HG02571 (cell line): Measurements from ENCODE around the gene RAB36.

Source experiments
- ATAC-seq: cut with Tn5 transposase; IDR thresholded peaks from one replicate; pipeline ENCODE4 v1.9.1; 2021; ENCODE audit warnings: mild to moderate bottlenecking, moderate library complexity; ENCODE audit not compliant: unreplicated experiment

Gene RAB36

DNA sequence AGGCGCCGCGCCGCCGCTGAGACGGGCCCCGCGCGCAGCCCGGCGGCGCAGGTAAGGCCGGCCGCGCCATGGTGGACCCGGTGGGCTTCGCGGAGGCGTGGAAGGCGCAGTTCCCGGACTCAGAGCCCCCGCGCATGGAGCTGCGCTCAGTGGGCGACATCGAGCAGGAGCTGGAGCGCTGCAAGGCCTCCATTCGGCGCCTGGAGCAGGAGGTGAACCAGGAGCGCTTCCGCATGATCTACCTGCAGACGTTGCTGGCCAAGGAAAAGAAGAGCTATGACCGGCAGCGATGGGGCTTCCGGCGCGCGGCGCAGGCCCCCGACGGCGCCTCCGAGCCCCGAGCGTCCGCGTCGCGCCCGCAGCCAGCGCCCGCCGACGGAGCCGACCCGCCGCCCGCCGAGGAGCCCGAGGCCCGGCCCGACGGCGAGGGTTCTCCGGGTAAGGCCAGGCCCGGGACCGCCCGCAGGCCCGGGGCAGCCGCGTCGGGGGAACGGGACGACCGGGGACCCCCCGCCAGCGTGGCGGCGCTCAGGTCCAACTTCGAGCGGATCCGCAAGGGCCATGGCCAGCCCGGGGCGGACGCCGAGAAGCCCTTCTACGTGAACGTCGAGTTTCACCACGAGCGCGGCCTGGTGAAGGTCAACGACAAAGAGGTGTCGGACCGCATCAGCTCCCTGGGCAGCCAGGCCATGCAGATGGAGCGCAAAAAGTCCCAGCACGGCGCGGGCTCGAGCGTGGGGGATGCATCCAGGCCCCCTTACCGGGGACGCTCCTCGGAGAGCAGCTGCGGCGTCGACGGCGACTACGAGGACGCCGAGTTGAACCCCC lies 35.8 kb downstream of the RAB36 start:
- ATAC-seq = no peak

DNA sequence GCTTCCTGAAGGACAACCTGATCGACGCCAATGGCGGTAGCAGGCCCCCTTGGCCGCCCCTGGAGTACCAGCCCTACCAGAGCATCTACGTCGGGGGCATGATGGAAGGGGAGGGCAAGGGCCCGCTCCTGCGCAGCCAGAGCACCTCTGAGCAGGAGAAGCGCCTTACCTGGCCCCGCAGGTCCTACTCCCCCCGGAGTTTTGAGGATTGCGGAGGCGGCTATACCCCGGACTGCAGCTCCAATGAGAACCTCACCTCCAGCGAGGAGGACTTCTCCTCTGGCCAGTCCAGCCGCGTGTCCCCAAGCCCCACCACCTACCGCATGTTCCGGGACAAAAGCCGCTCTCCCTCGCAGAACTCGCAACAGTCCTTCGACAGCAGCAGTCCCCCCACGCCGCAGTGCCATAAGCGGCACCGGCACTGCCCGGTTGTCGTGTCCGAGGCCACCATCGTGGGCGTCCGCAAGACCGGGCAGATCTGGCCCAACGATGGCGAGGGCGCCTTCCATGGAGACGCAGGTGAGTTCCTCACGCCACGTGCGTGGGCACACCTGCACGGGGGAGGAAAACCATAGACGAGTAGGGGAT lies 36.5 kb downstream of the RAB36 start:
- no peak for ATAC-seq

DNA sequence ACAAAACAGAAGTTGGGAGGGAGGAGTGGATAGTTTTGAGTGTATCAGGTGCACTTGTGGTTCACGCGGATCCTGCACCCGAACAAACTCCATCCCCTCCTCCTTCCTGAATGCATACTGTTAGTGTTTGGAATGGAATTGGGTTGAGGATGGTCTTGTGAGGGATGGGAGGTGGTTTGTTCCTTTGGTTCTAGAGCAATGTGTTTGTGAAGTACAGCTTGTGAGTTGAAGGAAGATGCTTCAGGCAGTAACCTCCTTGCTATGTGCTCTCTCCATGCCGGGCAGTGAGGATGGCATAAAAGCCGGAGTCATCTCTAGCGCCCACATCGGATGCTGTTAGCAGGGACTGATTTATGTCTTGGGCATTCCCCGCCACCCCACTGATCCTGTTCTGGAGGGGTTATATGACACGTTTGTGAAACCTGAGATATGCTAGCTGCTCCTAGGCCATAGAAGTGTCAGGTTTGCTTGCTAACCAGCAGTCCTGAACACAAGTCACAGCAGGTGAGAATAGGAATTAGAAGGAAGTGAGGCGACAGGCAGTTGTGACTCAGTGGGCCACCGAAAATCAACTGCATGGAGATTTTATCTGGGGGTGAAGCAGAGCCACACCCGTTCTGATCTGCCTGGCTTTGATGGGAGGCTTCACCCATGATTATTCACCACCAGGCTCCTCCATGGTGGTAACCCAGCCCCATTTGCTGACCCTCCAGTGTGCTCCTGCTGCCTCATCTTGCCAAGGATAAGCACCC lies 37.2 kb downstream of the RAB36 start:
- no peak for ATAC-seq

DNA sequence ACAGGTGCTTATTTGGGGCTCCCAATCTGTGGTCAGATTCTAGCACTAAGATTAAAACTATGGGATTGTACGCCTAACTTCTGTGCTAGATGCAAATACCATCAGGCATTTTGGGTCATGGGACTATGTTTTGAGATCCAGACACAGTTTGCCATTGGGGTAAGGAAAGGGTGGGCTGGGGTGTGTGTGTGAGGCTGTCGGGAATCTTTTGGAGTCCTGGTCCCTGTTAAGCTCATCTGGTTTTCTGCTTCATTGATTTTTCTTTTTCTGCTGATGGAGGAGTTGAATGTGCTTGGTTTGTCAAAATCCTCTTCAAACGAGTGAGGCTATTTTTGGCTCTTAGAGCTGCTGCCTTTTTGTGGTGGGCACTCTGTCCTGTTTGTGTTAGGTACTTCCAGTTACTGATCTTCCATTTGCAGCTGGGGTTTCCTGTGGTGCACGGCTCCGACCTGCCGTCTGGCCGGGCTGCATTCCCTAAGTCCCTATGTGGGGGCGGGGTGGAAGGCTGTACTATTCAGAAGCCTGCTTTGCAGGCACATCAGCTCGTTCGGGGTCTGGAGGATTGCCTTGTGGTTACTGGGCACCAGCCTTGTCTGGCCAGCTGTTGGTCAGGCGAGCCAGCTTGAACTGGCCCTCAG lies 37.9 kb downstream of the RAB36 start:
- ATAC-seq = no peak

DNA sequence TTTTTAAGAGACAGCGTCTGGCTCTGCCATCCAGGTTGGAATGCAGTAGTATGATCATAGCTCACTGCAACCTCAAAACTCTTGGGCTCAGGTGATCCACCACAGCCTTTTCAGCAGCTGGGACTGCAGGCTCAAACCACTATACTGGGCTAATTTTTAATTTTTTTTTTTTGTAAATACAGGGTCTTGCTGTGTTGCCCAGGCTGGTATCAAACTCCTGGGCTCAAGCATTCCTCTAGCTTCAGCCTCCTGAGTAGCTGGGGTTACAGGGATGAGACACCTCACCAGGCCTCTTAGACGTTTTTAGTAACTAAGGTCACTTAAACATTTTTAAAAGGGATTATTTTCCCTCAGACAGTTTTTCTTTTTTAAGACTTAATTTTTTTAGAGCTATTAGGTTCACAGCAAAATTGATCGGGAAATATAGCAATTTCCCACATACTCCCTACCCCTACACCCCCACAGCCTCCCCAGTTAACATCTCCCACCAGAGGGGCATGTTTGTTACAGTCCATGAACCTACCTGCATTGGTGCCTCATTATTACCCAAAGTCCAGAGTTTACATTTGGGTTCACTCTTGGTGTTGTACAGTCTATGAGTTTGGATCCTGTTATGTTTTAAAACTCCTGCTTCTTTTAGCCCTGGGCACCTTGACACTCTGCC lies 39.0 kb downstream of the RAB36 start:
- no peak for ATAC-seq

DNA sequence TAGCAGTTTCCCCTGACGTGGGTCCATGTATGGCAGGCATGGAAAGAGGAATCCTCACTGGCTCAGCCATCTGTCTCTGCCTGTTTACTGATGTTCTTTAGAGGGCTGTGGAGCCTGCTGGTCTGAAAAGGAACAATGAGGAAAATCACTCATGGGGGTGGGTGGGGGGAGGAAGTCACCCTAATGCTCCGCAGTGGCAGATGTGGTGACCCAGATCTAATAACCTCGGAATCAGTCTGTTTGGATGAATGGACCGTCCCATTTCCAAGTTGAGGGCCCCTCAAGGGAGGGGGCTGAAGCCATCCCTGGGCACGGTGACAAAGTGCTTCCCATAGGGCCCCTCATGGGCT lies 39.5 kb downstream of the RAB36 start:
- ATAC-seq = no peak

DNA sequence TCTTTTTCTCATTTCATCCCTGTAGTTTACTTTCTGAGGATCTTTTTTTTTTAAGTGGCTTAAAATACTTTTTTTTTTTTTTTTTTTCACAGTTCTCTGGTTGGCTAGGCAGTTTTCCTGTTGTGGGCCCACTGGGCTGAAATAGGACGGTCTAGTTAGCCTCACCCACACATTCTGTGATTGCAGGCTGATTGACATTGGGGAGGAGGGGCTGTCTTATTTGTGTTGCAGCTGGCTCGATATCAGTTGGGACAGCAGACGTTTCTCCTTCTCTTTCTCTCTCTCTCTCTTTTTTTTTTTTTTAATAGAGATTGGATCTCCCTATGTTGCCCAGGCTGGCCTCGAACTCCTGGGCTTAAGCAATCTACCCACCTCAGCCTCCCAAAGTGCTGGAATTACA lies 41.9 kb downstream of the RAB36 start:
- ATAC-seq = no peak

DNA sequence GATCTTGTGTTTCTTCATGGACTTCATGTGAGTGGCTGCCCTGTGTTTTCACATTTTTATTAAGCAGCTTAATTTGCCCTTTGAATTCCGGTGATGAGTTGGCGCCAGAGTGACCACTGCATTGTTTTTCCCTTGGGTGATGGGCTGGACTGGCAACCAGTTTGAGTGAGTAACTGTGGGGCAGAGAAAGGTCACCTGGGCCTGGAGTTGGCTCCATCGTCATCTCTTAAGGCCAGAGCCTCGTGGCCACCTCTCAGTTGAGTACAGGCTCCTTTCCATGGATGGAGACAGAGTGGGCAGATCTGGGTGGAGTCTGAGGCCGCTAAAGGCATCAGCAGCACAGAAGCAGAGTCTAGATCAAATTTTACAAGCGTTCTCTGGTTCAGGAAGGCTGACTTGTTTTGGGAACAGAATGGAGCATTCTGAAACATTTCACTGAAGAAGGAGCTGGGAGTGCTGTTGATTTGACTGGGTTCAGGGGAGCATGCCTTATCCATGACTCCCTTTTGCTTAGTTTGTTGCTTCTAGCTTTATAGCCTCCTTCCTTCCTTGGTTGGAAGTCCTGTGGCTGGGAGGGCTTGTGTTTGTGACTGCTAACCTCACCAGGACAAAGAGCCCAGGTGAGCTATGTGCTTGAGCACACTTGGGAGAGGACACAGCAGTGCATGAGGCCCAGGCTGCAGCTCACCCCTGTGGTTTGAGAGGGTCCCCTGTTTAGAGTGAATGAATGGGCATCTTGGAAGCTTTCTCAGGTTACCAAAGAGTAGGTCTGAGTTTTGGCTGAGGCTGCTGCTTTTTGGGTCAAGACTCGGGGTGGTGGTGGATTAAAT lies 42.8 kb downstream of the RAB36 start:
- ATAC-seq = no peak

DNA sequence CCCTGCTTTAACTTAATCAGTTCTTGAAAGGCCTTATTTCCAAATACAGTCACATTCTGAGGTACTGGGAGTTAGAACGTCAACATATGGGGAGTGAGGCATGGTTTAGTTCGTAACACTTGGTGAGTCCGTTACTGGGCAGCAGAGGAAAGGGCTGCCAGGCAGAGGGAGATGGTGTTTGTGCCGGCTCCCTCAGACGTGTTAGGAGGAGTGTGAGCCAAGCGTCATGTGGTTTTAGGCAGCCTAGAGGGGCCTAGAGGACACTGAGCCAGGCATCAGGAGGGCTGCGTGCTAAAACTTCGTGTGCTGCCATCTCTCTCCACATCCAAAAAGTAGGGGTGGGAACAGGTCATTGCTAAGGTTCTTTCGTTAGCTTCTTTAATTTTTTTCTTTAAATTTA lies 45.2 kb downstream of the RAB36 start:
- no peak for ATAC-seq

DNA sequence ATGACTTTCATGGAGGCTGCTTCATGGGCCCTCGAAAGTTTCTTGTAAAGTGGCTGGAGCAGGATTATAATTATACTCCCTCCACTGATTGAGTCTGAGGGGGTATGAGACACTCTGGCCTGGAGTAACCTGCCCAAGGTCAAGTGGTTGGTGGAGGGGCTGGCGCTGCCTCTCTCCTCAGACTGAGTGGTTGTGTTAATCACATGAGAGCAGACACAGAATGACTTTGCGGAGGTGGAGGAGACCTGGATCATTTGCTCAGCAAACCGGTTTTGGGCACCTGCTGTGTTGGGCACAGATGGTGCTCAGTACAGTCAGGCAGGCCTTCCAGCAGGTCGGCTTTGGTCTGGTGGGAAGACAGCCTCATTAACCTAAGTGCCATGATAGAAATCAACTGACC lies 46.9 kb downstream of the RAB36 start:
- ATAC-seq = no peak

DNA sequence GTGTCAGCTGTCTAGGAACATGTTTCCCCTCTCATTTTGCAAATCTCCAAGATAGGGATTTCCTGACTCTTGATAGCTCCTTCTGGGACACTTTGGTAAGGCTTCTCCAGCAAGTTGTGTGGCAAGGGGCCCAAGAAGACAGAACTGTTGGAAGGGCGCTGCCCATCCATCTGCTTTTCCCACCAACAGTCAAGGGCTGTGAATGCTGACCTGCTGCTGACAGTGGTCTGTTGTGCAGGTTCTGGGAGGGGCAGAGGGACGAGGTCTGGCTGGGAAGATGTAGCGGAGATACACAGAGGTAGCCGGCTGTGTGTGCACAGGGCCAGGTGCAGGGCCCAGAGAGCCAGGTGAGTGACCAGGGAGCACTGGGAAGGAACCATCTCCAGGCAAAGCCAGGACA lies 47.3 kb downstream of the RAB36 start:
- no peak for ATAC-seq

DNA sequence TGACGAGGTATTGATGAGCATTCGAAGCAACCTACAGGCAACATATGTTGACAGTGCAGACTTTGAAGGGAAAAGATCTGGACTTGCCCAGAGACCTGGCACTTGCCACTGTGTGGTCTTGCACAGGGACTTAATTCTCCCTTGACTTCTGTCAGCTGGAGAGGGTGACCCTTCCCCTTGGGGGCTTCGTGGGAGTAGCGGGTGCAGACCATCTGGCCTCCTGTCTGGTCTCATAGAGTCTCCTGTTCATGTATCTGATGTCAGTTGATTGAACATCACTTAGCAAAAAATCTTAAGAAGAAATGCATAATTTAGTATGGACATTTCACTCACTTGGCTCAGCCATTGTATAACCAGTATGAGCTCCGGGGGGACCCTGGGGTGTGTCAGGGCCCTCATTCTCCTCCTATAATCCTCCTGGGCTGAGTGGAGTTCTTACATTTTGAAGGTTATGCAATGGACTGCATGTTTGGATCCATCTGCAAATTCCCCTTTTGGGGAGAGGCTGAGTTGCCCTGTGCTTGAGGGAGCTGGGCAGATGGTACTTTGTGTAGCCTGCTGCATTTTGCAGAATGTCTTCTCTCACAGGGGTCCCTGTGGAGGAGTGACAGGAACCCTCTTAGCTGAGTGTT lies 48.0 kb downstream of the RAB36 start:
- no peak for ATAC-seq

DNA sequence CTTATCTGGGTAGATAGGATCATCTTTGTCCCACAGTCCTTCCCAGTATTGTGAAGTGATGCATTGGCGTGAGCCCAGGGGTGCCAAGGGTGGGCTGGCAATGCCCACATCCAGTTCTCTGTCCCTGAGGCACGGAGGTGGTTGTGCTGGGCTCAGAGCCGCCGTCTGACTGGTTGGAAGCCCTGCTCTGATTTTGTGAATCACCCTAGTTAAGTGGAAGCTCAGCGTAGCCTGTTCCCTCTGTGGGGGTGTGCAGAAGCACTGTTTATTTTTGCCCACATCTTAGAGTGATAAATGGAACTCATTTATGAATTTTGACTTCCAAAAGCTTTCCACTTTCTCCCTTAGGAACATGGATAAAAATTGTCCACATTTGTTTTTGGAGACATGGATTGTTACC lies 48.6 kb downstream of the RAB36 start:
- ATAC-seq = no peak

DNA sequence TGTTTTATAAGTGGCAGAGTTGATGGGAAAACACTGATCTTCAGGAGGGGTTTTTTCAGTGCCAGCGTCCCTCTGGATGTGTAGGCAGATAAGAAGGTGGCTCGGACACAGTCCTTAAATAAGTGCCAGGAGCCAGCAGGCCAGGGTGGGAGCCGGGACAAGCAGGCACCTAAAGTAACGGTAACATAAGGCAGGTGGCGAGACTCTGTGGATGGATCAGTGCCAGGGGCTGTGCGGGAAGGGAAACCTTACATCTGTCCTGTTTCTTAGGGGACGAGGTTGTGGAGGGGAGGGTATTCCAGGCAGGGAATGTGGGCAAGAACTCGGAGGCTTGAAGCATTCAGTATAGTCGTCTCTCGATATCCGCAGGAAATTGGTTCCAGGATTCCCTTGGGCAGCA lies 50.9 kb downstream of the RAB36 start:
- ATAC-seq = no peak

DNA sequence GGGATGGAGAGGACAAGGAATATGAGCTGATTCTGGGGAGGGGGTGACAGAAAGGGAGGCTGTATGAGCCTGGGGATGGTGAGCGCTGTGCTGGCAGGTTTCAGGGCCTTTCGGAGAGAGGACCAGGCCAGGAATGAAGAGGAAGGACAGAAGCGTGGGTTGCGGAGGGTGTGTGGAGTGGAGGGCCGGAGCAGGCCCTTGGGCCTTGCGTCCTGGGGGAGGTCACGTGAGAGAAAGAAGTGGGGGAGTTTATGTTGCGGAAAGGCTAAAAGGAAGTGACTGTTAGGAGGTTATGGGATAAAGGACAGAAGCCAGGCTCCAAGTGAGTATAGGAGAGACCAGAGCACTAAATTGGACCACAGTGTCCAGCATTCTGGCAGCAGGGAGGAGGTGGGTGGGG lies 52.6 kb downstream of the RAB36 start:
- no peak for ATAC-seq

DNA sequence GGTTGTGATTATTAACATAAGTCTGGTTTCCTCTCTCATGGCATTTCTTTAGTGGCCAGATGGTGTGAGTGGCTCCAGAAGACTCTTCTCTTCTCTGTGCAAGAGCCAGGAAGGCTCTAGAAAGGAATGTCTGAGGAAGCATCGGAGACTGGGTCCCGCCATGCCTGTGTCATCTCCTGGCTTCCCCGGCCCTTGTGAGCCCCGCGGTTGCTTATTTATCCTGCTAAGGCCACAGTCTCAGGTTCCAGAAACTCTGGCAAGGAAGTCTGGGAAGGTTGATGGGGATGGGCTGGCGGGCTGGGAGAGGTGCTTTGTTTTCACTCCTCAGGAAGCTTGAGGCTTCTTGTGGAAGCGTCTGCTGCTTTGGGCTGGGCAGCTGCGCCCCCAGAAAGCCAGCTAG lies 53.9 kb downstream of the RAB36 start:
- ATAC-seq = no peak

DNA sequence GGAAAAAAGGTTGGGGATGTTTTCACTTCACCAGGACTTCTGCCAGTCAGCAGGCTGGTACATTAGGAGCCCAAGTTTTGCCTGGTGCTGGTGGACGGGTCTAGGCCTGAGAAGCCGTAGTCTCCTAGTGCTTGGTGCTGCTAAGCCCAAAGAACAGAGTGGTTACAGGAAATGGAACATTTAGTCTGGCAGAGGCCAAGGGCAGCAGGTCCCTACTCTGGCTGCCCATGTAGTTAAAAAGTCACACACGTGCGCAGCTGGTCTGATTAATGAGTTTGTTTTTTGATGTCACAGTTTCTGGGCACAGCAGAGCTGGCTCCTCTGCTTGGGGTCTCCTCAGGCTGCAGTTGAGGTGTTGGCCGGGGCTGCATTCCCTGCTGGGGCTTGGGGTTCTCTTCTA lies 55.6 kb downstream of the RAB36 start:
- ATAC-seq = no peak

DNA sequence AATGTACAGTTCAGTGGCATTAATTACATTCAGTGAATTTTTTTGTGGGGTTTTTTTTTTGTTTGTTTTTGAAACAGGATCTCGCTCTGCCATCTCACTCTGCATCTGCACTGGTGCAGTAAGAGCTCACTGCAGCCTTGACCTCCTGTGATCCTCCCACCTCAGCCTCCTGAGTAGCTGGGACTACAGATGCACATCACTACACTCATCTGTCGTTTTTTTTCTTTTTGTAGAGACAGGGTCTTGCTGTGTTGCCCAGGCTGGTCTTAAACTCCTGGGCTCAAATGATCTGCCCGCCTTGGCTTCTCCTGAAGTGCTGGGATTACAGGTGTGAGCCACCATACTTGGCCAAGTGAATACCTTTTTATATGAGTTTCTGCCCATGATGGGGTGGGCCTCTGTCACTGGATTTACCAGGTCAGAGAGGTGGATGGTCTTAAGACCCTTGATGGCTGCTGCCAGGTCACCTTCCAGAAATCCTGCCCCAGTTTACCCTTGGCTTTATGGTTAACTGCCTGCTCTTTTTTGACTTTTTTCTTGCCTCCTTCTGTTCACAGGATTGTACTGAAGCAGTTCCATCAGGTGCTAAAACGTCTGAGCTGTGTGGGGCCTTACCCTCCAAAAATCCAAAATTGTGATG lies 57.7 kb downstream of the RAB36 start:
- no peak for ATAC-seq

DNA sequence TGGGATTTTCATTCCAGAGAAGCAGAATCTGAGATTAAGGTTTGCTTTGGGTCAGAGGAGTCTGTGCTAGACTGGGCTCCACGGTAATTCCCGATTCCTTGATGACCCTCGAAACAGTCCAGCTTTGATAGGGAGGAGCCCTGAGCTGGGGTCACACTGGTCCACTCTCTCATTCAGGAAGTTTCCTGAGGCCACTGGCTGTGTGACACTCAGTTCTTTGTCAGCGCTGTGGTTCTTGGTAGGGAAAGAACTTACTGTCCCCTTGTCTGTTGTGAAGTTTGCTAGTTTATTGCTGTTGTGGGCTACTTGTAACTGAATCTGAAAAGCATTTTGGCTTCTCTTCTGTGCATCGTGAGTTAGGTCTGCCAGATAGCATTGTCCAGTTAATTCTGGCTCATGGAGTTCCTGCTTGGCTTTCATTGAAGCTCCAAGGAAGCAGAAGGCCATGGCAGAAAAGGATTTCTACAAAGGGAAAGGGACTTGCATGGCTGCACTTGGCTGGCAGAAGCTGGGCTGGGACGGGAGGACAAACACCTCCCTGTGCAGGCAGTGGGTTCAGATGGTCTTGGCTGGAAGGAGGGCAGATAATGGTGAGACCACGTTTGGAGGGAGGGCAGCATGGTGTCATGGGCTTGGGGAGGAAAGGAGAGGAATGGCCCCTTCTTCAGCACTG lies 58.3 kb downstream of the RAB36 start:
- ATAC-seq = no peak
